Measurements from ENCODE around the gene FAM3C. TPM values are rescaled to one million over a fixed set of nuclear protein-coding genes. Genes with fewer than 3 reads are reported as not detected.
"Not testable (repeated sequence)": the region's sequence is repeated elsewhere in the genome, so short reads cannot be mapped to it uniquely, and the experiment has no call there.

The FAM3C gene
- total RNA-seq, 6 experiments from 2014 or later: 54.8 to 85.0 (median 76.6) TPM

DNA sequence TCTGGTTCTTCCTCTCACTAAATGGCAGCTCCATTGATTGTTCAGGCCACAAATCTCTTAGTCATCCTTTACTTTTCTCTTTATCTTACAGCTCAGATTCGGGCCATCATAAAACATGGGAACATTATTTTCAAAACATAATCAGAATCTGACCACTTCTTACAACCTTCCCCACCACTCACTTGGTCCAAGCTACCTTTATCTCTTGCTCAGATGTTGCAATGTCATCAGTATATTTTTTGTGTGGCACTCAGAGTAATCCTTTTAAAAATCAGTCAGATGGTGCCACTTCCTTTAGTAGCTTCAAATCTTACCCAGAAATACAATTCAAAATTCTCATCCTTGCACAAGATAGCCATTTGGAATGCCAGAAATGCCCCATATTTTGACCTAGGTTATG lies 34.5 kb upstream of the FAM3C start:
- Mint-ChIP-seq H3K27me3 (ENCODE audit: insufficient read depth) (peaks cover 4% of the 10 kb centered on the region; the same call in 1 of the 2 replicates), H3K27ac (no peak overlapping the region), H3K36me3 (ENCODE audit: low read depth) (no peaks in the 10 kb centered on the region), H3K4me3 (no peak overlapping the region), H3K4me1 (ENCODE audit: low read depth) (peaks cover 20% of the 10 kb centered on the region; the same call in 1 of the 2 replicates), H3K9me3 (no peaks in the 10 kb centered on the region)
- no peak for TF ChIP-seq CTCF (IDR thresholded peaks at IDR 0.05)
- no peak for DNase-seq

- H3K9me3 Mint-ChIP-seq: no peaks in the 10 kb centered on the region
- DNase-seq: no peak
- H3K4me3 Mint-ChIP-seq: no peak overlapping the region
- peaks cover 4% of the 10 kb centered on the region; the same call in 1 of the 2 replicates for H3K27me3 Mint-ChIP-seq (ENCODE audit: insufficient read depth)
- peaks cover 20% of the 10 kb centered on the region; the same call in 1 of the 2 replicates for H3K4me1 Mint-ChIP-seq (ENCODE audit: low read depth)
- no peak overlapping the region for H3K27ac Mint-ChIP-seq
- TF ChIP-seq CTCF (IDR thresholded peaks at IDR 0.05): no peak
- no peaks in the 10 kb centered on the region for H3K36me3 Mint-ChIP-seq (ENCODE audit: low read depth)
These were observed 33.7 kb upstream of the FAM3C start for GRCh38 chr7:121429798-121430197.

DNA sequence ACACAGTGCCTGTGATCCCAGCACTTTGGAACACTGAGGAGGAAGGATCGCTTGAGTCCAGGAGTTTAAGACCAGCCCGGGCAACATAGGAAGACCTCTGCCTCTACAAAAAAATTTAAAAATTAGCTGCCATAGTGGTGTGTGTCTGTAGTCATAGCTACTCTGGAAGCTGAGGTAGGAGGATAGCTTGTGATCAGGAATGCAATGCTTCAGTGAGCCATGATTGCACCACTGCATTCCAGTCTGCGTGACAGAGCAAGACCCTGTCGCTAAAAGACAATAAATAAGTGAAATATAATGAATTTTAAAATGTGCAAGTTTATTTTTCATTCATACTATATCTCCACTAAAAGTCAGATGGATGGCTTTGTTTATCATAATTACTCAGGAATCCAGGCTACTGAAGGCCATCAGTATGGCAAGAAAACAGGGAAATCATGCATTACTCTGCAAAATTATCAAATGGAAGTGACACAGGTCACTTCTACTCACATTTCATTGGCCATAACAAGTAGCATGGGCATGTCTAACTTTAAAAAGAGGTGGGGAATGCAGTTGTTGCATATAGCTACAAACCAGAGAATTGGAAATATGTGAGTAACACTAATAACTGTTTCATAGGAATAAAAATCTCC lies 32.9 kb upstream of the FAM3C start:
- DNase-seq: peak; percentile 27
- TF ChIP-seq CTCF (IDR thresholded peaks at IDR 0.05): no peak
- no peaks in the 10 kb centered on the region for H3K36me3 Mint-ChIP-seq (ENCODE audit: low read depth)
- H3K4me1 Mint-ChIP-seq (ENCODE audit: low read depth): peaks cover 20% of the 10 kb centered on the region; the same call in 1 of the 2 replicates
- peak overlapping the region; percentile 40; the same call in 1 of the 2 replicates for H3K27ac Mint-ChIP-seq
- H3K27me3 Mint-ChIP-seq (ENCODE audit: insufficient read depth): peaks cover 4% of the 10 kb centered on the region; the same call in 1 of the 2 replicates
- no peaks in the 10 kb centered on the region for H3K9me3 Mint-ChIP-seq
- H3K4me3 Mint-ChIP-seq: no peak overlapping the region

GRCh38 chr7:121421743-121422142 lies 25.6 kb upstream of the FAM3C start:
- DNase-seq; H3K4me3 Mint-ChIP-seq; H3K4me1 Mint-ChIP-seq (ENCODE audit: low read depth); H3K27ac Mint-ChIP-seq; H3K27me3 Mint-ChIP-seq (ENCODE audit: insufficient read depth); H3K9me3 Mint-ChIP-seq; H3K36me3 Mint-ChIP-seq (ENCODE audit: low read depth): not testable (repeated sequence)

DNA sequence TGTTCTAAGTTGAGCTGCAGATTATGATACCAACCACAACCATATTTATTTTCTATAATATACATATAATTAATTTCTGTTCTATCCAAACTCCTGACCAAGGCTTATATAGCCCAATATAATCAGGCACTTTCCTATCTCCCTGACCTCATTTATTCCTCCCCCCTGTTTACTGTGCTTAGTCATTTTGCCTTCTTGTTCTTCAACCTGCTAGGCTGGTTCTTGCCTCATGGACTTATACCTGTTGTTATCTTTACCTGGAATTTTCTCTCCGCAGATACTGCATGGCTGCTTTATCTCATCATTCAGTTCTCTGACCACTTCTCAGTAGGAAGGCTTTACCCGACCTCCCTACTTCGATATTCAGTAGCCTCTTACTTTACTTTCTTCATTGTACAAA lies 24.9 kb upstream of the FAM3C start:
- Mint-ChIP-seq H3K36me3 (ENCODE audit: low read depth) (no peaks in the 10 kb centered on the region), H3K27ac (no peak overlapping the region), H3K27me3 (ENCODE audit: insufficient read depth) (peaks cover 4% of the 10 kb centered on the region; the same call in 1 of the 2 replicates), H3K4me1 (ENCODE audit: low read depth) (peaks cover 2% of the 10 kb centered on the region; the same call in 1 of the 2 replicates), H3K4me3 (no peak overlapping the region), H3K9me3 (no peaks in the 10 kb centered on the region)
- no peak for TF ChIP-seq CTCF (IDR thresholded peaks at IDR 0.05)
- no peak for DNase-seq

All from HFFc6 (cell line).